ENCODE measurements around the gene TMEM209. TPM values are rescaled to one million over a fixed set of nuclear protein-coding genes. Genes with fewer than 3 reads are reported as not detected.
A peak's percentile ranks its signal among the peaks of the same experiment; 100 is the strongest.

Gene TMEM209
- total RNA-seq, 1 donor from 2014 or later: 11.8 TPM

GRCh38 chr7:130174237-130174959 is 30.8 kb downstream of the TMEM209 start:
- Mint-ChIP-seq H3K27ac (ENCODE audit: unreplicated experiment) (no peak overlapping the region), H3K27me3 (ENCODE audit: unreplicated experiment) (no peaks in the 10 kb centered on the region), H3K9me3 (ENCODE audit: unreplicated experiment) (no peaks in the 10 kb centered on the region), H3K36me3 (ENCODE audit: low read depth, unreplicated experiment) (peaks cover 4% of the 10 kb centered on the region), H3K4me3 (ENCODE audit: unreplicated experiment) (no peak overlapping the region), H3K4me1 (ENCODE audit: unreplicated experiment) (no peaks in the 10 kb centered on the region)
- DNase-seq (ENCODE audit: low spot score): no peak
- no peak for TF ChIP-seq CTCF (IDR thresholded peaks at IDR 0.05; ENCODE audit: unreplicated experiment)

- Mint-ChIP-seq H3K4me3 (ENCODE audit: unreplicated experiment) (no peak overlapping the region), H3K9me3 (ENCODE audit: unreplicated experiment) (no peaks in the 10 kb centered on the region), H3K36me3 (ENCODE audit: low read depth, unreplicated experiment) (peaks cover 3% of the 10 kb centered on the region), H3K4me1 (ENCODE audit: unreplicated experiment) (no peaks in the 10 kb centered on the region), H3K27ac (ENCODE audit: unreplicated experiment) (no peak overlapping the region), H3K27me3 (ENCODE audit: unreplicated experiment) (no peaks in the 10 kb centered on the region)
- no peak for DNase-seq (ENCODE audit: low spot score)
- no peak for TF ChIP-seq CTCF (IDR thresholded peaks at IDR 0.05; ENCODE audit: unreplicated experiment)
Measured at GRCh38 chr7:130162196-130162595, 43.0 kb downstream of the TMEM209 start.

GRCh38 chr7:130160455-130160854 is 44.8 kb downstream of the TMEM209 start:
- Mint-ChIP-seq H3K9me3 (ENCODE audit: unreplicated experiment) (no peaks in the 10 kb centered on the region), H3K4me3 (ENCODE audit: unreplicated experiment) (peak overlapping the region; percentile 18), H3K4me1 (ENCODE audit: unreplicated experiment) (no peaks in the 10 kb centered on the region), H3K27ac (ENCODE audit: unreplicated experiment) (peak overlapping the region; percentile 54), H3K27me3 (ENCODE audit: unreplicated experiment) (peaks cover 2% of the 10 kb centered on the region), H3K36me3 (ENCODE audit: low read depth, unreplicated experiment) (peaks cover 6% of the 10 kb centered on the region)
- no peak for DNase-seq (ENCODE audit: low spot score)
- TF ChIP-seq CTCF (IDR thresholded peaks at IDR 0.05; ENCODE audit: unreplicated experiment): no peak

- DNase-seq (ENCODE audit: low spot score): no peak
- no peaks in the 10 kb centered on the region for H3K4me1 Mint-ChIP-seq (ENCODE audit: unreplicated experiment)
- H3K9me3 Mint-ChIP-seq (ENCODE audit: unreplicated experiment): no peaks in the 10 kb centered on the region
- TF ChIP-seq CTCF (IDR thresholded peaks at IDR 0.05; ENCODE audit: unreplicated experiment): no peak
- H3K4me3 Mint-ChIP-seq (ENCODE audit: unreplicated experiment): no peak overlapping the region
- H3K27me3 Mint-ChIP-seq (ENCODE audit: unreplicated experiment): peaks cover 2% of the 10 kb centered on the region
- no peak overlapping the region for H3K27ac Mint-ChIP-seq (ENCODE audit: unreplicated experiment)
- peaks cover 7% of the 10 kb centered on the region for H3K36me3 Mint-ChIP-seq (ENCODE audit: low read depth, unreplicated experiment)
Measured at GRCh38 chr7:130160023-130160422, 45.2 kb downstream of the TMEM209 start.

GRCh38 chr7:130157700-130158099 is 47.5 kb downstream of the TMEM209 start:
- Mint-ChIP-seq H3K27ac (ENCODE audit: unreplicated experiment) (no peak overlapping the region), H3K4me3 (ENCODE audit: unreplicated experiment) (no peak overlapping the region), H3K36me3 (ENCODE audit: low read depth, unreplicated experiment) (peaks cover 7% of the 10 kb centered on the region), H3K9me3 (ENCODE audit: unreplicated experiment) (no peaks in the 10 kb centered on the region), H3K4me1 (ENCODE audit: unreplicated experiment) (no peaks in the 10 kb centered on the region), H3K27me3 (ENCODE audit: unreplicated experiment) (peaks cover 2% of the 10 kb centered on the region)
- TF ChIP-seq CTCF (IDR thresholded peaks at IDR 0.05; ENCODE audit: unreplicated experiment): no peak
- DNase-seq (ENCODE audit: low spot score): no peak
